Heart left ventricle (tissue), 16 donors: ENCODE data around the gene DPH3. TPM values are rescaled to one million over a fixed set of nuclear protein-coding genes. Genes with fewer than 3 reads are reported as not detected.

ENCODE experiments used
- ATAC-seq, 4 donors: fragments of 200-7000 bp; cut with Tn5 transposase; one replicate each; pipeline ENCODE4 v1.9.1; 2020 to 2022; ENCODE audit warnings: moderate library complexity in 4 of 4, mild to moderate bottlenecking in 3 of 4, moderate number of reproducible peaks in 1 of 4
- DNase-seq, 5 donors: peaks; one replicate each; pipeline ENCODE4 v3.0.0-alpha.2; 2020
- H3K27ac ChIP-seq, 12 donors: fragments of 200-600 bp; sonication (generic) in 4 of 12; one replicate each; pipeline versions ENCODE4 v1.5.0 to v1.8.0; 2016 to 2022; ENCODE audit warnings: mild to moderate bottlenecking in 2 of 12
- H3K27me3 ChIP-seq, 9 donors: fragments of 200-600 bp; sonication (generic) in 2 of 9; one replicate each; pipeline versions ENCODE4 v1.5.1 to v1.8.0; 2016 to 2022; ENCODE audit warnings: mild to moderate bottlenecking in 3 of 9
- H3K36me3 ChIP-seq, 9 donors: fragments of 200-600 bp; sonication (generic) in 2 of 9; one replicate each; pipeline versions ENCODE4 v1.5.0 to v1.8.0; 2018 to 2022; ENCODE audit warnings: mild to moderate bottlenecking in 2 of 9
- H3K4me1 ChIP-seq, 12 donors: fragments of 200-600 bp; sonication (generic) in 4 of 12; one replicate each; pipeline versions ENCODE4 v1.5.0 to v1.8.0; 2016 to 2022; ENCODE audit warnings: mild to moderate bottlenecking in 3 of 12
- H3K4me3 ChIP-seq, 12 donors: fragments of 200-600 bp; sonication (generic) in 4 of 12; one replicate each; pipeline versions ENCODE4 v1.5.0 to v1.8.0; 2017 to 2022; ENCODE audit warnings: mild to moderate bottlenecking in 9 of 12, moderate library complexity in 4 of 12
- H3K9me3 ChIP-seq, 12 donors: fragments of 200-600 bp; sonication (generic) in 4 of 12; one replicate each; pipeline versions ENCODE4 v1.5.0 to v1.8.0; 2016 to 2022; ENCODE audit warnings: mild to moderate bottlenecking in 1 of 12
- POLR2A ChIP-seq, 2 donors: fragments of 450-650 bp; IDR thresholded peaks; one replicate each; pipeline ENCODE4 v1.6.1; 2017; ENCODE audit warnings: antibody characterized with exemption in 2 of 2, mild to moderate bottlenecking in 2 of 2, moderate library complexity in 2 of 2
- WGBS, 4 donors: extraction: QIAGEN DNeasy Blood & Tissue Kit in 2 of 4; methylation state at CpG; one replicate each; pipeline versions ENCODE4 v1.1.5 to v1.1.7; 2013 to 2018; 5-methylcytosine and 5-hydroxymethylcytosine counted together
- intact Hi-C, 10 donors: fragments of 100-400 bp; cut with DNase I; formaldehyde crosslinking; loops; one replicate each; pipeline versions ENCODE4 v1.11.1 to v1.14.2; 2022
- polyA plus RNA-seq, 2 donors: library from polyadenylated mRNA; stranded (reverse); fragments of 200-250 nt; gene quantifications; one replicate each; pipeline ENCODE4 v1.2.3, GENCODE V29; 2013
- total RNA-seq, 9 donors: library from RNA; depleted of rRNA in 2 of 9; stranded (reverse); fragments of >200 nt in 2 of 9; fragmentation: NEBNext Ultra II Directional in 3 of 9; extraction: Animal tissue kit (Norgen Biotek cat#: 25700) in 3 of 9; gene quantifications; one replicate each; pipeline versions ENCODE4 v1.1.0 to v1.2.4, GENCODE V29; 2016 to 2023
- TF ChIP-seq, protein P1 (sequence below), 12 donors: fragments of 200-600 bp; sonication (generic) in 4 of 12; IDR thresholded peaks; one replicate each; pipeline versions ENCODE4 v1.5.0 to v1.8.0; 2018 to 2022; ENCODE audit warnings: antibody characterized with exemption in 12 of 12, mild to moderate bottlenecking in 5 of 12
- donor health status: ischemic (EF 13 %, LVEDD 7.1; RV severe dilation, severe dysfunction).
- donor health status: healthy with polysubstance abuse.
- donor health status: DM: no; HTN: yes; CAD: no.
- donor health status: DM: no; HTN: no; CAD: no.
- donor health status: ischemic (EF 25% LVEDD 6.9; RV normal size, moderate dysfunction).
- donor health status: ischemic (EF 25% LVEDD 5.7; RV mildly dilated, moderate dysfunction).
- donor health status: healthy.
- donor health status: DM: yes; HTN: yes; CAD: no.
- donor health status: ischemic (EF 35%, LVEDD 5.7; RV mildly dilated, moderate dysfunction).
- donor health status: nonischemic (EF 11% LVEDD 7.7; RV severe dilation, severe dysfunction).
- donor health status: DM: yes; HTN: yes; CAD: no.
- donor health status: PGD.
- donor health status: ischemic (EF 29% LVEDD 5.4; RV normal size, mild dysfunction).
- donor health status: nonischemic (EF 23%, LVEDD 6.1; RV moderate dilation, normal function).

Gene DPH3
- total and polyA plus RNA-seq, 11 donors: 10.0 to 38.3 (median 20.9) TPM

DNA sequence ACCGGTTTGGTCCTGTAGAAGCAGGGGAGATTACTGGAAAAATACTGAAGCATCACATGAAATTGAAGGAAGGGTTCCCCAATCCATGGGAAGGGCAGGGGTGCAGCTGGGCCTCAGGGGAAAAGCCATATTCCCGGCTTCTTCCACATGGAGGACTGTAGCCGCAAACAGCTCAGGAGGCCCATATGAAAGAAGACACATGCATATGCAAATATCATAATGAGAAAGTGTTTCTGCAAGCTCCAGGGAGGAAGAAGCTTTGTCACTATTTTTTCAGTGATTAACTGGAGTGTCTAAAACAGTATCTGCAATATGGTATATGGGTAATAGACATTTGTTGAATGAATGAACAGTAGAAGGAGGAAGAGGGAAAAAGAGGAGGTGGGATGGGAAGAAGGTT, 19.1 kb downstream of the DPH3 start:
- TF ChIP-seq POLR2A (IDR thresholded peaks at IDR 0.05): no peak
- TF ChIP-seq, protein P1, sequence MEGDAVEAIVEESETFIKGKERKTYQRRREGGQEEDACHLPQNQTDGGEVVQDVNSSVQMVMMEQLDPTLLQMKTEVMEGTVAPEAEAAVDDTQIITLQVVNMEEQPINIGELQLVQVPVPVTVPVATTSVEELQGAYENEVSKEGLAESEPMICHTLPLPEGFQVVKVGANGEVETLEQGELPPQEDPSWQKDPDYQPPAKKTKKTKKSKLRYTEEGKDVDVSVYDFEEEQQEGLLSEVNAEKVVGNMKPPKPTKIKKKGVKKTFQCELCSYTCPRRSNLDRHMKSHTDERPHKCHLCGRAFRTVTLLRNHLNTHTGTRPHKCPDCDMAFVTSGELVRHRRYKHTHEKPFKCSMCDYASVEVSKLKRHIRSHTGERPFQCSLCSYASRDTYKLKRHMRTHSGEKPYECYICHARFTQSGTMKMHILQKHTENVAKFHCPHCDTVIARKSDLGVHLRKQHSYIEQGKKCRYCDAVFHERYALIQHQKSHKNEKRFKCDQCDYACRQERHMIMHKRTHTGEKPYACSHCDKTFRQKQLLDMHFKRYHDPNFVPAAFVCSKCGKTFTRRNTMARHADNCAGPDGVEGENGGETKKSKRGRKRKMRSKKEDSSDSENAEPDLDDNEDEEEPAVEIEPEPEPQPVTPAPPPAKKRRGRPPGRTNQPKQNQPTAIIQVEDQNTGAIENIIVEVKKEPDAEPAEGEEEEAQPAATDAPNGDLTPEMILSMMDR (IDR thresholded peaks at IDR 0.05): no peak
- WGBS, 4 donors: 95 to 96% (median 96%) methylated on average over 3 of the region's 3 CpGs
- no peak for DNase-seq
- H3K27ac ChIP-seq: no peak overlapping the region
- intact Hi-C loops: loop anchor here (2.0 to 10.0 kb wide), 10 partner anchors 67 to 621 kb away; no protein-coding TSS in a partner anchor
- H3K4me1 ChIP-seq: peaks cover 0 to 36% (median 13%) of the 10 kb centered on the region in 12 donors
- H3K36me3 ChIP-seq: no peaks in the 10 kb centered on the region
- no peaks in the 10 kb centered on the region for H3K27me3 ChIP-seq
- H3K4me3 ChIP-seq: no peak overlapping the region
- no peaks in the 10 kb centered on the region for H3K9me3 ChIP-seq
- no peak for ATAC-seq

DNA sequence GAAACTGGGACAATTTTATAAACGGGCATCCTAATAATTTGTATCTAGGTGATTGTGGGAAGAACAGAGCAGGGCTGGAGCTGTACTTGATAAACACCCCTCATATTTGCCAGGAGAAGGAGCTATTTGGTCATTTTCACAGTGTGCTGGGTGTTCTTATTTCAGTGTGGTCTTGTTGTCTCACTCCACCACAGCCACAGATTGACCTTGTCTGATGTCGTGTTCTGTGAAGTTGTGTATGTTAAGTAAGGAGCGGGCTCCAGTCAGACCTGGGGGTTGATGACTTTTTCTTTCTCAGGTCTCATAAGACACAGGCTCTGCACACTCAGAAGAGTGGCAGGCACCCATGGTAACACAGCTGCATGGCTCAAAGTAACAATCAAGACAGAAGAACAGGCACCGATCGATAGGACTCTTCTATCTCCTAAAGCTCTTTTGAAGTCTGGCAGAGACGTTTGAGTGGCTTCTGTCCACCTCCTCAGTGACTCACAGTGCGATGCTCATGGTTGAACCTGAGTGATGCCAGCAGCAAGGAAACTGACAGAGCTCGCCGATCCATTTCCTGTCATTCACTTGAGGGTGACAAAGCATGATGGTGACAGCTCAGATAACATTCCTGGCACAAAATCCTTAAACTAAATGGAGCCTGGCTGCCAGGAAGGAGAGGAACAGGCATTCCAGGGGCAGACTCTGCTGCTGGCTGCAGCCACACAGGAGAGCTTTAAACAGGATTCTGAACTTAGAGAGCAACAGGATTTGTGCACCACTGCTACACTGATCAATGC, 20.8 kb downstream of the DPH3 start:
- Histone ChIP-seq H3K27ac (peak overlapping the region in 6 of 12 donors; percentile 34 to 62 (median 44)), H3K27me3 (no peaks in the 10 kb centered on the region), H3K9me3 (no peaks in the 10 kb centered on the region), H3K4me1 (peaks cover 0 to 53% (median 14%) of the 10 kb centered on the region in 12 donors), H3K4me3 (no peak overlapping the region), H3K36me3 (no peaks in the 10 kb centered on the region)
- intact Hi-C loops: loop anchor here in 7 of 10 donors (1.0 to 10.0 kb wide), 4 partner anchors 65 to 619 kb away; no protein-coding TSS in a partner anchor
- 24 to 38% (median 29%) methylated on average over 9 of the region's 9 CpGs for WGBS, 4 donors
- DNase-seq (peak in 4 of 5 donors; percentile 35 to 81 (median 57)), ATAC-seq (peak; percentile 74 to 91 (median 86))
- no peak for TF ChIP-seq POLR2A (IDR thresholded peaks at IDR 0.05)
- TF ChIP-seq, protein P1 (IDR thresholded peaks at IDR 0.05): no peak

DNA sequence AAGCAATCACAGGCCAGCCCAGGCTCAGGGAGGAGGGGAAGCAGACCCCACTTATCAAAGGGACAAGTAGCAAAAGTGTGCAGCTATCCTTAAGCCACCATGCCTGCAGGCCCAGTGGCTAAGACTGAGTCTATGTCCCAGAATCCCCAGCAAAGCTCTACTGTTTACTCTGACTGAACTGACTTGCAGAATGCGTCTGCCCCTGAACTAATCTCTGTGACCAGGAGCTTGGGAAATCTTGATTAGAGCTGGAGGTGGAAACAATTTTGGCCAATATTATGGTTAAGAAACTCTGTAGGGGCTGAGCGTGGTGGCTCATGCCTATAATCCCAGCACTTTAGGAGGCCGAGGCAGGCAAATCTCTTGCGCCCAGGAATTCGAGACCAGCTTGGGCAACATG, 22.6 kb downstream of the DPH3 start:
- Histone ChIP-seq H3K27me3 (no peaks in the 10 kb centered on the region), H3K4me1 (peaks cover 0 to 55% (median 18%) of the 10 kb centered on the region in 12 donors), H3K4me3 (no peak overlapping the region), H3K36me3 (no peaks in the 10 kb centered on the region), H3K9me3 (no peaks in the 10 kb centered on the region), H3K27ac (no peak overlapping the region)
- TF ChIP-seq, protein P1 (IDR thresholded peaks at IDR 0.05): no peak
- no peak for TF ChIP-seq POLR2A (IDR thresholded peaks at IDR 0.05)
- 96 to 99% (median 97%) methylated on average over 5 of the region's 5 CpGs for WGBS, 4 donors
- intact Hi-C loops: loop anchor here in 5 of 10 donors (10.0 kb wide), 2 partner anchors 607 to 617 kb away; no protein-coding TSS in a partner anchor
- DNase-seq (no peak), ATAC-seq (no peak)

DNA sequence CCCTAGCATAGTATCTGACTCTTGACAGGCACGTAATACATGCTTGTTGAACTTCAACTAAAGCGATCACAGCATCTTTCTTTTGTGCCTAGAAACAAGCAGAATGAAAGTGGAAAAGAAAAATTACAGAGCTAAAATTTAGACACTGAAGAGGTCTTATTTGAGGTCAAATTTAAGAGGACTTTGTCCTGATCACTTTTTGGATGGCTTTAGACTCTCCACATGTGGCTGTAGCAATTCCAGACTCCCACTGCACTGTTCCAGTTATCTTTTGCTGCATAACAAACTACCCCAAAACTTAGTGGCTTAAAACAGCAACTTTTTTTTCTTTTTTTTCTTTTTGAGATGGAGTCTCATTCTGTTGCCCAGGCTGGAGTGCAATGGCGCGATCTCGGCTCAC, 23.5 kb downstream of the DPH3 start:
- intact Hi-C loops: loop anchor here in 5 of 10 donors (10.0 kb wide), 2 partner anchors 606 to 616 kb away; no protein-coding TSS in a partner anchor

More for the DNA sequence above, 23.5 kb downstream of the DPH3 start:
- Histone ChIP-seq H3K4me1 (peaks cover 0 to 56% (median 22%) of the 10 kb centered on the region in 12 donors), H3K27ac (no peak overlapping the region), H3K4me3 (no peak overlapping the region), H3K36me3 (no peaks in the 10 kb centered on the region), H3K27me3 (no peaks in the 10 kb centered on the region), H3K9me3 (no peaks in the 10 kb centered on the region)
- WGBS, 4 donors: 94 to 97% (median 96%) methylated on average over 5 of the region's 5 CpGs
- ATAC-seq (no peak), DNase-seq (no peak)
- TF ChIP-seq, protein P1 (IDR thresholded peaks at IDR 0.05): no peak
- TF ChIP-seq POLR2A (IDR thresholded peaks at IDR 0.05): no peak
